GM12891 (cell line): ENCODE measurements around the gene HK3.

Experiments used
- POLR2A ChIP-seq: IDR thresholded peaks from 2 replicates; pipeline ENCODE4 v1.6.1; 2011; ENCODE audit warnings: low read depth, low read length, control low read depth
- POLR2AphosphoS5 ChIP-seq: IDR thresholded peaks from 2 replicates; pipeline ENCODE4 v1.6.1; 2011; ENCODE audit warnings: low read depth, low read length, control low read depth
- POU2F2 ChIP-seq: IDR thresholded peaks from 2 replicates; pipeline ENCODE4 v1.6.1; 2011; ENCODE audit warnings: low read depth, mild to moderate bottlenecking, control low read depth, low read length, moderate library complexity
- SPI1 ChIP-seq: IDR thresholded peaks from 2 replicates; pipeline ENCODE4 v1.6.1; 2011; ENCODE audit warnings: low read depth, low read length, control low read depth
- TAF1 ChIP-seq: IDR thresholded peaks from 2 replicates; pipeline ENCODE4 v1.6.1; 2011; ENCODE audit warnings: low read depth, low read length, control low read depth

- TF ChIP-seq POLR2A = no peak
- TF ChIP-seq TAF1 = no peak
- TF ChIP-seq POLR2AphosphoS5 = no peak
- no peak for TF ChIP-seq SPI1
- TF ChIP-seq POU2F2 = no peak
Observed at GRCh38 chr5:176895831-176896230, 3.3 kb downstream of the HK3 start.
